GM15510 (cell line): ENCODE results near the gene JUN.

Experiments
- POLR2A ChIP-seq: IDR thresholded peaks from 3 replicates; pipeline ENCODE4 v1.6.1; 2011; ENCODE audit warnings: borderline replicate concordance; ENCODE audit not compliant: insufficient read length; ENCODE audit errors: extremely low read depth

The JUN gene

GRCh38 chr1:58796416-58796815 lies 12.6 kb upstream of the JUN start:
- no peak for TF ChIP-seq POLR2A

- no peak for TF ChIP-seq POLR2A
These were observed 10.7 kb upstream of the JUN start for GRCh38 chr1:58794585-58794984.

- no peak for TF ChIP-seq POLR2A
These were observed 9.0 kb upstream of the JUN start for GRCh38 chr1:58792846-58793245.

- TF ChIP-seq POLR2A: no peak
These were observed 7.3 kb upstream of the JUN start for GRCh38 chr1:58791106-58791505.

GRCh38 chr1:58789996-58790660 lies 6.3 kb upstream of the JUN start:
- no peak for TF ChIP-seq POLR2A

GRCh38 chr1:58789322-58789856 lies 5.5 kb upstream of the JUN start:
- TF ChIP-seq POLR2A: no peak

- TF ChIP-seq POLR2A: no peak
These were observed 4.4 kb upstream of the JUN start for GRCh38 chr1:58788259-58788658.

GRCh38 chr1:58786927-58787245 lies 3.0 kb upstream of the JUN start:
- TF ChIP-seq POLR2A: no peak

- TF ChIP-seq POLR2A: no peak
These were observed 2.5 kb upstream of the JUN start for GRCh38 chr1:58786184-58786926.

GRCh38 chr1:58785442-58786058 lies 1.7 kb upstream of the JUN start:
- no peak for TF ChIP-seq POLR2A

- TF ChIP-seq POLR2A: no peak
These were observed 1.1 kb upstream of the JUN start for GRCh38 chr1:58784758-58785441.

GRCh38 chr1:58783090-58783992 lies 506 bp downstream of the JUN start:
- no peak for TF ChIP-seq POLR2A

- no peak for TF ChIP-seq POLR2A
These were observed 1.4 kb downstream of the JUN start for GRCh38 chr1:58782178-58783089.
